ENCODE results near the gene THRB. TPM values are rescaled to one million over a fixed set of nuclear protein-coding genes. Genes with fewer than 3 reads are reported as not detected.
"Not testable (repeated sequence)": the region's sequence is repeated elsewhere in the genome, so short reads cannot be mapped to it uniquely, and the experiment has no call there.

Gene THRB
- total and polyA plus RNA-seq, 9 of the 15 experiments (the other 6 are each of a cell fraction or from before 2014, with no cell fraction given), result 1.7 to 14.9 (median 6.9) TPM

- no peak for FAIRE-seq
- ATAC-seq, result no peak
- Histone ChIP-seq H2AFZ (ENCODE audit: low read depth, low read length) (no peak overlapping the region), H3K9ac (ENCODE audit: insufficient read depth in 1 of 2, low read depth in 2 of 2, low read length in 2 of 2) (no peak overlapping the region), H3K4me3 (no peak overlapping the region), H3K9me1 (ENCODE audit: control insufficient read depth, insufficient read depth, low read length) (no peaks in the 10 kb centered on the region), H3K4me1 (replicated peaks in 1 of 2; ENCODE audit: control insufficient read depth in 2 of 2, insufficient read depth in 2 of 2, low read length in 2 of 2) (peaks cover 0 to 5% of the 10 kb centered on the region in 2 experiments; a peak in 3 of 5 replicates), H3K27ac (ENCODE audit: extremely low read depth, low read depth, low read length) (no peak overlapping the region), H4K20me1 (replicated peaks; ENCODE audit: control insufficient read depth, insufficient read depth, low read length) (no peaks in the 10 kb centered on the region), H3K4me2 (ENCODE audit: insufficient read depth, low read length) (no peak overlapping the region), H3K79me2 (ENCODE audit: control insufficient read depth, insufficient read depth, low read length) (no peaks in the 10 kb centered on the region), H3K36me3 (ENCODE audit: control insufficient read depth, insufficient read depth, low read length) (no peaks in the 10 kb centered on the region), H3K27me3 (ENCODE audit: control insufficient read depth in 2 of 2, insufficient read depth in 2 of 2, low read length in 2 of 2) (no peaks in the 10 kb centered on the region), H3K9me3 (replicated peaks; ENCODE audit: control insufficient read depth, insufficient read depth, low read depth, low read length) (no peaks in the 10 kb centered on the region; the same call in 1 of the 2 replicates)
- no peak for DNase-seq (ENCODE audit: extremely low read depth in 1 of 4, low spot score in 3 of 4)
- CTCF ChIA-PET (ENCODE audit: low intra/inter-chr PET ratio), result no interaction called here
- intact Hi-C loops (cut with micrococcal nuclease) (no loop called here), in situ Hi-C loops (cut with MboI) (no loop called here)
- TF ChIP-seq ZSCAN32 (CRISPR knock-in tag; IDR thresholded peaks at IDR 0.05) (no peak), RBM14 (IDR thresholded peaks at IDR 0.05; ENCODE audit: borderline replicate concordance, insufficient read depth, low read depth, low read length) (no peak), ARNT (IDR thresholded peaks at IDR 0.05) (no peak), POLR2B (IDR thresholded peaks at IDR 0.05; ENCODE audit: low read depth, partially characterized antibody) (no peak)
- no TSS peak for BruUV-seq (replicated peaks)
- 49% methylated on average over 3 of the region's 3 CpGs for WGBS (ENCODE audit: insufficient coverage, low coverage, missing lambda C conversion rate)
- POLR2A ChIA-PET, result no interaction called here
These were observed 78.8 kb downstream of the THRB start for GRCh38 chr3:24415824-24416223.

GRCh38 chr3:24413662-24414061, 81.0 kb downstream of the THRB start:
- H3K9me1 ChIP-seq (ENCODE audit: control insufficient read depth, insufficient read depth, low read length); H3K4me1 ChIP-seq (replicated peaks in 1 of 2; ENCODE audit: control insufficient read depth in 2 of 2, insufficient read depth in 2 of 2, low read length in 2 of 2); FAIRE-seq; H3K4me3 ChIP-seq; BruUV-seq (replicated peaks); CTCF ChIA-PET (ENCODE audit: low intra/inter-chr PET ratio); DNase-seq (ENCODE audit: extremely low read depth in 1 of 4, low spot score in 3 of 4); H3K9me3 ChIP-seq (replicated peaks; ENCODE audit: control insufficient read depth, insufficient read depth, low read depth, low read length); H3K4me2 ChIP-seq (ENCODE audit: insufficient read depth, low read length); H3K27me3 ChIP-seq (ENCODE audit: control insufficient read depth in 2 of 2, insufficient read depth in 2 of 2, low read length in 2 of 2); H3K79me2 ChIP-seq (ENCODE audit: control insufficient read depth, insufficient read depth, low read length); H4K20me1 ChIP-seq (replicated peaks; ENCODE audit: control insufficient read depth, insufficient read depth, low read length); H3K9ac ChIP-seq (ENCODE audit: insufficient read depth in 1 of 2, low read depth in 2 of 2, low read length in 2 of 2); H3K27ac ChIP-seq (ENCODE audit: extremely low read depth, low read depth, low read length); H3K36me3 ChIP-seq (ENCODE audit: control insufficient read depth, insufficient read depth, low read length); POLR2A ChIA-PET; ATAC-seq; intact Hi-C loops (cut with micrococcal nuclease); in situ Hi-C loops (cut with MboI); H2AFZ ChIP-seq (ENCODE audit: low read depth, low read length): not testable (repeated sequence)
- TF ChIP-seq BCOR (IDR thresholded peaks at IDR 0.05) (peak; percentile 72), ZNF146 (CRISPR knock-in tag; IDR thresholded peaks at IDR 0.05; ENCODE audit: unreplicated experiment) (peak; percentile 97), RBM25 (IDR thresholded peaks at IDR 0.05; ENCODE audit: low read depth, low read length, severe bottlenecking) (peak; percentile 47), KDM1A (IDR thresholded peaks at IDR 0.05) (peak; percentile 45 to 57; a peak in 3 of 4 replicates), CHAMP1 (IDR thresholded peaks at IDR 0.05) (0 out of 2 replicates have a peak, but pooled peaks have one; percentile 52)
- 33% methylated on average over 5 of the region's 5 CpGs for WGBS (ENCODE audit: insufficient coverage, low coverage, missing lambda C conversion rate)

All from K562 (cell line).